ENCODE measurements around the gene GLYR1. TPM values are rescaled to one million over a fixed set of nuclear protein-coding genes. Genes with fewer than 3 reads are reported as not detected.
A peak's percentile ranks its signal among the peaks of the same experiment; 100 is the strongest.

The GLYR1 gene
- total and polyA plus RNA-seq, 7 donors: 28.6 to 74.1 (median 60.3) TPM

- intact Hi-C loops (cut with DNase I): no loop called here
- ATAC-seq (peak in 3 of 4 donors; percentile 2 to 24 (median 9)), DNase-seq (no peak)
- Histone ChIP-seq H3K9me3 (no peaks in the 10 kb centered on the region), H3K36me3 (ENCODE audit: insufficient read depth in 1 of 2, low read depth in 1 of 2) (peaks cover 0 to 32% of the 10 kb centered on the region in 2 donors), H3K27ac (no peak overlapping the region), H3K27me3 (ENCODE audit: insufficient read depth in 3 of 3, low read length in 2 of 3) (no peaks in the 10 kb centered on the region), H3K4me3 (no peak overlapping the region), H3K4me1 (no peaks in the 10 kb centered on the region)
- TF ChIP-seq, protein P1, sequence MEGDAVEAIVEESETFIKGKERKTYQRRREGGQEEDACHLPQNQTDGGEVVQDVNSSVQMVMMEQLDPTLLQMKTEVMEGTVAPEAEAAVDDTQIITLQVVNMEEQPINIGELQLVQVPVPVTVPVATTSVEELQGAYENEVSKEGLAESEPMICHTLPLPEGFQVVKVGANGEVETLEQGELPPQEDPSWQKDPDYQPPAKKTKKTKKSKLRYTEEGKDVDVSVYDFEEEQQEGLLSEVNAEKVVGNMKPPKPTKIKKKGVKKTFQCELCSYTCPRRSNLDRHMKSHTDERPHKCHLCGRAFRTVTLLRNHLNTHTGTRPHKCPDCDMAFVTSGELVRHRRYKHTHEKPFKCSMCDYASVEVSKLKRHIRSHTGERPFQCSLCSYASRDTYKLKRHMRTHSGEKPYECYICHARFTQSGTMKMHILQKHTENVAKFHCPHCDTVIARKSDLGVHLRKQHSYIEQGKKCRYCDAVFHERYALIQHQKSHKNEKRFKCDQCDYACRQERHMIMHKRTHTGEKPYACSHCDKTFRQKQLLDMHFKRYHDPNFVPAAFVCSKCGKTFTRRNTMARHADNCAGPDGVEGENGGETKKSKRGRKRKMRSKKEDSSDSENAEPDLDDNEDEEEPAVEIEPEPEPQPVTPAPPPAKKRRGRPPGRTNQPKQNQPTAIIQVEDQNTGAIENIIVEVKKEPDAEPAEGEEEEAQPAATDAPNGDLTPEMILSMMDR (IDR thresholded peaks at IDR 0.05): no peak
- 83 to 87% (median 84%) methylated on average over 23 to 26 of the region's 26 CpGs for WGBS, 3 donors
These were observed 46.2 kb upstream of the GLYR1 start for GRCh38 chr16:4893103-4893862.

GRCh38 chr16:4892361-4893102 lies 45.4 kb upstream of the GLYR1 start:
- Histone ChIP-seq H3K27ac (no peak overlapping the region), H3K36me3 (ENCODE audit: insufficient read depth in 1 of 2, low read depth in 1 of 2) (peaks cover 0 to 40% of the 10 kb centered on the region in 2 donors), H3K4me1 (no peaks in the 10 kb centered on the region), H3K9me3 (no peaks in the 10 kb centered on the region), H3K27me3 (ENCODE audit: insufficient read depth in 3 of 3, low read length in 2 of 3) (no peaks in the 10 kb centered on the region), H3K4me3 (no peak overlapping the region)
- DNase-seq (no peak), ATAC-seq (peak; percentile 32 to 73 (median 46))
- TF ChIP-seq, protein P1 (IDR thresholded peaks at IDR 0.05): no peak
- intact Hi-C loops (cut with DNase I): no loop called here
- 16 to 33% (median 27%) methylated on average over 23 of the region's 23 CpGs for WGBS, 3 donors

GRCh38 chr16:4891886-4892216 lies 44.8 kb upstream of the GLYR1 start:
- intact Hi-C loops (cut with DNase I): no loop called here
- Histone ChIP-seq H3K27me3 (ENCODE audit: insufficient read depth in 3 of 3, low read length in 2 of 3) (no peaks in the 10 kb centered on the region), H3K4me3 (no peak overlapping the region), H3K9me3 (no peaks in the 10 kb centered on the region), H3K36me3 (ENCODE audit: insufficient read depth in 1 of 2, low read depth in 1 of 2) (peaks cover 0 to 47% of the 10 kb centered on the region in 2 donors), H3K4me1 (no peaks in the 10 kb centered on the region), H3K27ac (no peak overlapping the region)
- TF ChIP-seq, protein P1 (IDR thresholded peaks at IDR 0.05): no peak
- ATAC-seq (no peak), DNase-seq (no peak)
- WGBS, 3 donors: 49 to 62% (median 60%) methylated on average over 12 of the region's 12 CpGs

DNA sequence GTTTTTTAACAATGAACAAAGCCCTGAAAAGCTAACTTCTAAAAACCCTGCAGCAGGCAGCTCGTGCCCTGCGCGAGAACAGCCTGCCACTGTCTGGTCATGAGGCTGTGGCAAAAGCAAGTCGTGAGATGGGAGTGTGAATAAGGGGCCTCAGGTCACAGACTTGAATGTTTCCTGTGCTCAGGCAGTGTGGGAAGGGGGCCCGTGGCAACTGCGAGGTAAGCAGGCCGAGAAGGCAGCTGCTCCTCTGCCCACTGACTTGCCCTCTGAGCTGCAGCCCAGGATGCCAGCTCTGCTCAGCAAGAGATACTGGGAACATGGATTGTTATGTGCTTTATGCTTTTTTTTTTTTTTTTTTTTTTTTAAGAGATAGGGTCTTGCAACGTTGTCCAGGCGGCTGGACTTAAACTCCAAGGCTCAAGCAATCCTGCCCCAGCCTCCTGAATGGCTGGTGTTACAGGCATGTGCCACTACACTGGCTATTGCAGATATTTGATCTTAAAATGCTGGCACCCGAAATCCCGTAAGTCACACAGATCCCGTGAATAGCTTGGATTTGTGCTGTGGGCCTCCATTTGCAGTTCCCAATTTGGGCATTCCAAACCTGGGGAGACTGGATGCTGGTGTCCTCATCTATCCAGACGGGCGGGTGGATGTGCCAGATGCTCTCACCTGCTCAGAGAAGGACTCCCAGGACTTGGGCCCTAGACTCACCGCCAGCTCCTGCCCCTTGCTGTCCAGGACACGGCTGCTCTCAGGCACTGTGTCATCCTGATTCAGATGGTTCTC lies 44.2 kb upstream of the GLYR1 start:
- H3K9me3 ChIP-seq: no peaks in the 10 kb centered on the region
- intact Hi-C loops (cut with DNase I): no loop called here
- no peak for ATAC-seq
- TF ChIP-seq, protein P1 (IDR thresholded peaks at IDR 0.05): no peak
- no peak overlapping the region for H3K27ac ChIP-seq
- no peak for DNase-seq
- peaks cover 0 to 52% of the 10 kb centered on the region in 2 donors for H3K36me3 ChIP-seq (ENCODE audit: insufficient read depth in 1 of 2, low read depth in 1 of 2)
- H3K4me1 ChIP-seq: no peaks in the 10 kb centered on the region
- H3K27me3 ChIP-seq (ENCODE audit: insufficient read depth in 3 of 3, low read length in 2 of 3): no peaks in the 10 kb centered on the region
- 77 to 86% (median 83%) methylated on average over 16 of the region's 16 CpGs for WGBS, 3 donors
- H3K4me3 ChIP-seq: no peak overlapping the region

All from psoas muscle (tissue), 8 donors.